Peyer's patch (tissue), 4 donors: ENCODE measurements around the gene FTO.

Source experiments
- POLR2A ChIP-seq, 2 donors: fragments of 450-650 bp; IDR thresholded peaks; one replicate each; pipeline ENCODE4 v1.5.1; 2017; ENCODE audit warnings: antibody characterized with exemption in 2 of 2, mild to moderate bottlenecking in 2 of 2, moderate library complexity in 2 of 2
- TF ChIP-seq, protein P1 (sequence below), 6 experiments: fragments of 450-650 bp in 4 of 6; fragments of 200-600 bp in 2 of 6; sonication (generic) in 1 of 6; IDR thresholded peaks; one replicate each; pipeline ENCODE4 v1.5.1; 2017 to 2019; ENCODE audit warnings: antibody characterized with exemption in 6 of 6, mild to moderate bottlenecking in 3 of 6, moderate library complexity in 1 of 6

GRCh38 chr16:53912155-53912554 is 208.2 kb downstream of the FTO start:
- TF ChIP-seq POLR2A (IDR thresholded peaks at IDR 0.05), result no peak
- TF ChIP-seq, protein P1, sequence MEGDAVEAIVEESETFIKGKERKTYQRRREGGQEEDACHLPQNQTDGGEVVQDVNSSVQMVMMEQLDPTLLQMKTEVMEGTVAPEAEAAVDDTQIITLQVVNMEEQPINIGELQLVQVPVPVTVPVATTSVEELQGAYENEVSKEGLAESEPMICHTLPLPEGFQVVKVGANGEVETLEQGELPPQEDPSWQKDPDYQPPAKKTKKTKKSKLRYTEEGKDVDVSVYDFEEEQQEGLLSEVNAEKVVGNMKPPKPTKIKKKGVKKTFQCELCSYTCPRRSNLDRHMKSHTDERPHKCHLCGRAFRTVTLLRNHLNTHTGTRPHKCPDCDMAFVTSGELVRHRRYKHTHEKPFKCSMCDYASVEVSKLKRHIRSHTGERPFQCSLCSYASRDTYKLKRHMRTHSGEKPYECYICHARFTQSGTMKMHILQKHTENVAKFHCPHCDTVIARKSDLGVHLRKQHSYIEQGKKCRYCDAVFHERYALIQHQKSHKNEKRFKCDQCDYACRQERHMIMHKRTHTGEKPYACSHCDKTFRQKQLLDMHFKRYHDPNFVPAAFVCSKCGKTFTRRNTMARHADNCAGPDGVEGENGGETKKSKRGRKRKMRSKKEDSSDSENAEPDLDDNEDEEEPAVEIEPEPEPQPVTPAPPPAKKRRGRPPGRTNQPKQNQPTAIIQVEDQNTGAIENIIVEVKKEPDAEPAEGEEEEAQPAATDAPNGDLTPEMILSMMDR (IDR thresholded peaks at IDR 0.05), result no peak
